ENCODE data around the gene PTPRD.
"Not testable (repeated sequence)": the region's sequence is repeated elsewhere in the genome, so short reads cannot be mapped to it uniquely, and the experiment has no call there.

Gene PTPRD

GRCh38 chr9:9426454-9426853 is 1186.3 kb downstream of the PTPRD start:
- DNase-seq = not testable (repeated sequence)

- no peak for DNase-seq
These were observed 1200.6 kb downstream of the PTPRD start for GRCh38 chr9:9412241-9412640.

- DNase-seq = no peak
These were observed 1202.1 kb downstream of the PTPRD start for GRCh38 chr9:9410736-9411135.

GRCh38 chr9:9399982-9400381 is 1212.8 kb downstream of the PTPRD start:
- no peak for DNase-seq

- no peak for DNase-seq
These were observed 1216.3 kb downstream of the PTPRD start for GRCh38 chr9:9396518-9396917.

GRCh38 chr9:9395539-9395938 is 1217.3 kb downstream of the PTPRD start:
- no peak for DNase-seq

- DNase-seq = no peak
These were observed 1220.0 kb downstream of the PTPRD start for GRCh38 chr9:9392755-9393154.

- no peak for DNase-seq
These were observed 1222.9 kb downstream of the PTPRD start for GRCh38 chr9:9389904-9390303.

GRCh38 chr9:9387511-9388115 is 1225.2 kb downstream of the PTPRD start:
- no peak for DNase-seq

- no peak for DNase-seq
These were observed 1250.5 kb downstream of the PTPRD start for GRCh38 chr9:9362332-9362731.

GRCh38 chr9:9352877-9353481 is 1259.8 kb downstream of the PTPRD start:
- DNase-seq = no peak

GRCh38 chr9:9341203-9341602 is 1271.6 kb downstream of the PTPRD start:
- DNase-seq = no peak

- no peak for DNase-seq
These were observed 1275.7 kb downstream of the PTPRD start for GRCh38 chr9:9337129-9337528.

- DNase-seq = no peak
These were observed 1286.1 kb downstream of the PTPRD start for GRCh38 chr9:9326749-9327148.

GRCh38 chr9:9319007-9319406 is 1293.8 kb downstream of the PTPRD start:
- DNase-seq = no peak

GRCh38 chr9:9310743-9311142 is 1302.1 kb downstream of the PTPRD start:
- DNase-seq = not testable (repeated sequence)

GRCh38 chr9:9305600-9305999 is 1307.2 kb downstream of the PTPRD start:
- DNase-seq = no peak

GRCh38 chr9:9299134-9299533 is 1313.7 kb downstream of the PTPRD start:
- no peak for DNase-seq

GRCh38 chr9:9286001-9286400 is 1326.8 kb downstream of the PTPRD start:
- DNase-seq = no peak

GRCh38 chr9:9284201-9284600 is 1328.6 kb downstream of the PTPRD start:
- DNase-seq = no peak

GRCh38 chr9:9283159-9283986 is 1329.4 kb downstream of the PTPRD start:
- no peak for DNase-seq

GRCh38 chr9:9275601-9276000 is 1337.2 kb downstream of the PTPRD start:
- no peak for DNase-seq

- no peak for DNase-seq
These were observed 1354.8 kb downstream of the PTPRD start for GRCh38 chr9:9257999-9258498.

GRCh38 chr9:9246726-9247125 is 1366.1 kb downstream of the PTPRD start:
- DNase-seq = no peak
